BJ (cell line): Measurements from ENCODE around the gene ESRRA. TPM values are rescaled to one million over a fixed set of nuclear protein-coding genes. Genes with fewer than 3 reads are reported as not detected.
A peak's percentile ranks its signal among the peaks of the same experiment; 100 is the strongest.

Experiments
- CTCF ChIA-PET: fragments of 350-600 bp; formaldehyde crosslinking; extraction: SDS; loops from one replicate; lab custom pipeline; 2021; ENCODE audit warnings: antibody characterized with exemption, inconsistent platforms; lab: Yijun Ruan, JAX
- POLR2A ChIA-PET: fragments of 300-600 bp; sonication (Branson Sonifier 250); formaldehyde crosslinking; extraction: SDS; loops from one replicate; lab custom pipeline; 2021; ENCODE audit warnings: antibody characterized with exemption; lab: Charles Lee
- DNase-seq: peaks from one replicate; pipeline ENCODE4 v3.0.0-alpha.2; 2011; ENCODE audit warnings: low read depth
- H3K27me3 ChIP-seq: 2 replicates; pipeline ENCODE4 v1.6.0; 2011; ENCODE audit warnings: low read length; ENCODE audit not compliant: control insufficient read depth, insufficient read depth
- H3K36me3 ChIP-seq: 2 replicates; pipeline ENCODE4 v1.5.1; 2011; ENCODE audit warnings: low read length; ENCODE audit not compliant: control insufficient read depth, insufficient read depth
- H3K4me3 ChIP-seq: 2 replicates; pipeline ENCODE4 v1.5.1; 2011; ENCODE audit warnings: low read depth, mild to moderate bottlenecking, control low read depth, low read length
- CTCF ChIP-seq: IDR thresholded peaks from 2 replicates; pipeline ENCODE4 v1.5.1; 2011; ENCODE audit warnings: low read depth, mild to moderate bottlenecking, control low read depth, inconsistent platforms, low read length, moderate library complexity; ENCODE audit not compliant: insufficient read depth
- polyA plus RNA-seq: library from polyadenylated mRNA; depleted of rRNA; stranded (reverse); fragments of >200 nt; gene quantifications from 2 replicates; pipeline ENCODE4 v1.2.3, GENCODE V29; 2011

The ESRRA gene
- polyA plus RNA-seq, 1 experiment, result 17.4 TPM

- peak overlapping the region; percentile 90 for H3K4me3 ChIP-seq
- peaks cover 8% of the 10 kb centered on the region for H3K27me3 ChIP-seq
- TF ChIP-seq CTCF, result 0 out of 2 replicates have a peak, but pooled peaks have one; percentile 4
- no peak for DNase-seq
- 0 out of 2 replicates have a peak, but pooled peaks cover 1% of the 10 kb centered on the region for H3K36me3 ChIP-seq
- POLR2A ChIA-PET, result no interaction called here
- CTCF ChIA-PET, result interaction anchor here (1.5 to 9.2 kb wide), 3 partner anchors 15 to 46 kb away, joined by 3 to 88 read pairs (median 4); partner anchors contain the start of gene CATSPERZ
These were observed 19.2 kb upstream of the ESRRA start for GRCh38 chr11:64285885-64286800.

- no peak for TF ChIP-seq CTCF
- H3K4me3 ChIP-seq, result no peak overlapping the region
- 0 out of 2 replicates have a peak, but pooled peaks cover 1% of the 10 kb centered on the region for H3K36me3 ChIP-seq
- CTCF ChIA-PET, result interaction anchor here (9.2 kb wide), 1 partner anchor 16 kb away, joined by 88 read pairs; the partner anchor contains the start of gene CATSPERZ
- H3K27me3 ChIP-seq, result peaks cover 10% of the 10 kb centered on the region
- POLR2A ChIA-PET, result no interaction called here
- DNase-seq, result no peak
These were observed 18.5 kb upstream of the ESRRA start for GRCh38 chr11:64286801-64287159.

DNA sequence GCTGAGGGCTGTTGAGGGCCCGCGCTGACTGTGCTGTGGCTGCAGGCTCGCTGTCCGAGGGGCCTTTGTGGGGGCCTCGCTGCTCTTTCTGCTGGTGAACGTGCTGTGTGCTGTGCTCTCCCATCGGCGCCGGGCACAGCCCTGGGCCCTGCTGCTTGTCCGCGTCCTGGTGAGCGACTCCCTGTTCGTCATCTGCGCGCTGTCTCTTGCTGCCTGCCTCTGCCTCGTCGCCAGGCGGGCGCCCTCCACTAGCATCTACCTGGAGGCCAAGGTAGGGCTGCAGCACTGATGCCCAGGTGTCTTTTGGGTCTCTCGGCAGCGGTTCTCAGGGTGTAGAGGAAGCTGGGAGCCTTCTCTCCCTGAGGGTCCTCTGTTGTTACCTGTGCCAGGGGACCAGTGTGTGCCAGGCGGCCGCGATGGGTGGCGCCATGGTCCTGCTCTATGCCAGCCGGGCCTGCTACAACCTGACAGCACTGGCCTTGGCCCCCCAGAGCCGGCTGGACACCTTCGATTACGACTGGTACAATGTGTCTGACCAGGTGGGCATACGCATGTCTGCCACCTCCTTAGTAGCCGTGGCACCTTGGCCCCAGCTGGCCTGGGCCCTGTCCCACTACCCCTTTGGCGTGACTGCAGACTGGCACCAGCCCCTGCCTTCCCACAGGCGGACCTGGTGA is 17.5 kb upstream of the ESRRA start:
- ChIA-PET POLR2A (no interaction called here), CTCF (interaction anchor here (0.5 to 9.2 kb wide), 3 partner anchors 9 to 36 kb away, joined by 3 to 88 read pairs (median 5); partner anchors contain the start of gene CATSPERZ)
- Histone ChIP-seq H3K36me3 (0 out of 2 replicates have a peak, but pooled peaks cover 1% of the 10 kb centered on the region), H3K4me3 (no peak overlapping the region), H3K27me3 (peaks cover 15% of the 10 kb centered on the region)
- TF ChIP-seq CTCF, result no peak
- DNase-seq, result no peak

- TF ChIP-seq CTCF, result no peak
- ChIA-PET POLR2A (no interaction called here), CTCF (interaction anchor here (0.5 to 9.2 kb wide), 3 partner anchors 9 to 36 kb away, joined by 3 to 88 read pairs (median 5); partner anchors contain the start of gene CATSPERZ)
These were observed 17.0 kb upstream of the ESRRA start for GRCh38 chr11:64288353-64288750.

More at GRCh38 chr11:64288353-64288750, 17.0 kb upstream of the ESRRA start:
- Histone ChIP-seq H3K27me3 (peaks cover 20% of the 10 kb centered on the region), H3K4me3 (no peak overlapping the region), H3K36me3 (no peaks in the 10 kb centered on the region)
- no peak for DNase-seq
